ENCODE data around the gene HDLBP.
"Not testable (repeated sequence)": the region's sequence is repeated elsewhere in the genome, so short reads cannot be mapped to it uniquely, and the experiment has no call there.

The HDLBP gene

GRCh38 chr2:241321886-241322285, 6.4 kb upstream of the HDLBP start:
- TF ChIP-seq CTCF (IDR thresholded peaks at IDR 0.05; ENCODE audit: poor library complexity, severe bottlenecking): no peak
- no peak for DNase-seq (ENCODE audit: low spot score)
- Histone ChIP-seq H3K9me3 (ENCODE audit: severe bottlenecking) (no peaks in the 10 kb centered on the region), H3K27me3 (ENCODE audit: insufficient read depth, poor library complexity, severe bottlenecking) (no peaks in the 10 kb centered on the region), H3K4me3 (ENCODE audit: severe bottlenecking) (no peak overlapping the region), H3K4me1 (ENCODE audit: insufficient read depth, poor library complexity, severe bottlenecking) (peaks cover 40% of the 10 kb centered on the region), H3K27ac (ENCODE audit: poor library complexity, severe bottlenecking) (no peak overlapping the region), H3K36me3 (ENCODE audit: low read depth) (peaks cover 80% of the 10 kb centered on the region)
- no peak for ATAC-seq (ENCODE audit: low read depth)

- no peak for DNase-seq (ENCODE audit: low spot score)
- Histone ChIP-seq H3K9me3 (ENCODE audit: severe bottlenecking) (no peaks in the 10 kb centered on the region), H3K36me3 (ENCODE audit: low read depth) (peaks cover 75% of the 10 kb centered on the region), H3K27ac (ENCODE audit: poor library complexity, severe bottlenecking) (no peak overlapping the region), H3K27me3 (ENCODE audit: insufficient read depth, poor library complexity, severe bottlenecking) (no peaks in the 10 kb centered on the region), H3K4me1 (ENCODE audit: insufficient read depth, poor library complexity, severe bottlenecking) (peaks cover 40% of the 10 kb centered on the region), H3K4me3 (ENCODE audit: severe bottlenecking) (no peak overlapping the region)
- TF ChIP-seq CTCF (IDR thresholded peaks at IDR 0.05; ENCODE audit: poor library complexity, severe bottlenecking): no peak
- no peak for ATAC-seq (ENCODE audit: low read depth)
Observed at GRCh38 chr2:241321033-241321432, 5.6 kb upstream of the HDLBP start.

GRCh38 chr2:241320394-241320793, 4.9 kb upstream of the HDLBP start:
- DNase-seq (ENCODE audit: low spot score) (no peak), ATAC-seq (ENCODE audit: low read depth) (no peak)
- Histone ChIP-seq H3K9me3 (ENCODE audit: severe bottlenecking) (no peaks in the 10 kb centered on the region), H3K27ac (ENCODE audit: poor library complexity, severe bottlenecking) (no peak overlapping the region), H3K4me3 (ENCODE audit: severe bottlenecking) (no peak overlapping the region), H3K27me3 (ENCODE audit: insufficient read depth, poor library complexity, severe bottlenecking) (no peaks in the 10 kb centered on the region), H3K4me1 (ENCODE audit: insufficient read depth, poor library complexity, severe bottlenecking) (peaks cover 40% of the 10 kb centered on the region), H3K36me3 (ENCODE audit: low read depth) (peaks cover 69% of the 10 kb centered on the region)
- TF ChIP-seq CTCF (IDR thresholded peaks at IDR 0.05; ENCODE audit: poor library complexity, severe bottlenecking): no peak

- ATAC-seq (ENCODE audit: low read depth); H3K27ac ChIP-seq (ENCODE audit: poor library complexity, severe bottlenecking); H3K4me3 ChIP-seq (ENCODE audit: severe bottlenecking); H3K9me3 ChIP-seq (ENCODE audit: severe bottlenecking); DNase-seq (ENCODE audit: low spot score); H3K27me3 ChIP-seq (ENCODE audit: insufficient read depth, poor library complexity, severe bottlenecking): not testable (repeated sequence)
- H3K36me3 ChIP-seq (ENCODE audit: low read depth): peaks cover 55% of the 10 kb centered on the region
- peaks cover 42% of the 10 kb centered on the region for H3K4me1 ChIP-seq (ENCODE audit: insufficient read depth, poor library complexity, severe bottlenecking)
Observed at GRCh38 chr2:241318830-241319229, 3.4 kb upstream of the HDLBP start.

- no peaks in the 10 kb centered on the region for H3K9me3 ChIP-seq (ENCODE audit: severe bottlenecking)
- ATAC-seq (ENCODE audit: low read depth) (no peak), DNase-seq (ENCODE audit: low spot score) (no peak)
- H3K27ac ChIP-seq (ENCODE audit: poor library complexity, severe bottlenecking): peak overlapping the region; percentile 83
- peaks cover 50% of the 10 kb centered on the region for H3K36me3 ChIP-seq (ENCODE audit: low read depth)
- TF ChIP-seq CTCF (IDR thresholded peaks at IDR 0.05; ENCODE audit: poor library complexity, severe bottlenecking): no peak
- H3K27me3 ChIP-seq (ENCODE audit: insufficient read depth, poor library complexity, severe bottlenecking): no peaks in the 10 kb centered on the region
- peaks cover 56% of the 10 kb centered on the region for H3K4me1 ChIP-seq (ENCODE audit: insufficient read depth, poor library complexity, severe bottlenecking)
- H3K4me3 ChIP-seq (ENCODE audit: severe bottlenecking): peak overlapping the region; percentile 95
Observed at GRCh38 chr2:241317391-241317790, 1.9 kb upstream of the HDLBP start.

All from RWPE2 (cell line).